Femur (tissue), 1 donor: ENCODE data around the gene LYRM1.
"Not testable (repeated sequence)": the region's sequence is repeated elsewhere in the genome, so short reads cannot be mapped to it uniquely, and the experiment has no call there.

Source experiments
- DNase-seq: peaks from one replicate; pipeline ENCODE4 v3.0.0-alpha.2; 2017

The LYRM1 gene

GRCh38 chr16:20940871-20941635, 40.5 kb downstream of the LYRM1 start:
- DNase-seq, result no peak

- DNase-seq, result no peak
Observed at GRCh38 chr16:20941636-20941926, 41.0 kb downstream of the LYRM1 start.

GRCh38 chr16:20942256-20942655, 41.7 kb downstream of the LYRM1 start:
- DNase-seq, result no peak

- DNase-seq, result no peak
Observed at GRCh38 chr16:20944861-20945574, 44.4 kb downstream of the LYRM1 start.

- not testable (repeated sequence) for DNase-seq
Observed at GRCh38 chr16:20945575-20945875, 45.0 kb downstream of the LYRM1 start.

GRCh38 chr16:20946015-20946629, 45.6 kb downstream of the LYRM1 start:
- DNase-seq, result no peak

- no peak for DNase-seq
Observed at GRCh38 chr16:20948444-20948843, 47.9 kb downstream of the LYRM1 start.

- no peak for DNase-seq
Observed at GRCh38 chr16:20949660-20950059, 49.1 kb downstream of the LYRM1 start.

GRCh38 chr16:20950294-20950693, 49.7 kb downstream of the LYRM1 start:
- DNase-seq, result no peak

- DNase-seq, result peak; percentile 31
Observed at GRCh38 chr16:20952139-20952920, 51.8 kb downstream of the LYRM1 start.

- DNase-seq, result no peak
Observed at GRCh38 chr16:20954574-20954973, 54.0 kb downstream of the LYRM1 start.

- DNase-seq, result no peak
Observed at GRCh38 chr16:20956319-20956718, 55.7 kb downstream of the LYRM1 start.

- no peak for DNase-seq
Observed at GRCh38 chr16:20957153-20957552, 56.6 kb downstream of the LYRM1 start.

GRCh38 chr16:20960899-20961298, 60.3 kb downstream of the LYRM1 start:
- no peak for DNase-seq

GRCh38 chr16:20968765-20969164, 68.2 kb downstream of the LYRM1 start:
- no peak for DNase-seq

- no peak for DNase-seq
Observed at GRCh38 chr16:20969386-20969785, 68.8 kb downstream of the LYRM1 start.

GRCh38 chr16:20971401-20971800, 70.8 kb downstream of the LYRM1 start:
- DNase-seq, result no peak

GRCh38 chr16:20973201-20973600, 72.6 kb downstream of the LYRM1 start:
- not testable (repeated sequence) for DNase-seq
